ENCODE results near the gene ATP11C.
"Not testable (repeated sequence)": the region's sequence is repeated elsewhere in the genome, so short reads cannot be mapped to it uniquely, and the experiment has no call there.

ATP11C gene

GRCh38 chrX:139691843-139692505, 240.9 kb downstream of the ATP11C start:
- H3K36me3 ChIP-seq (ENCODE audit: control insufficient read depth, insufficient read depth, low read length) = no peaks in the 10 kb centered on the region
- H3K4me3 ChIP-seq (replicated peaks; ENCODE audit: low read depth, low read length) = peak overlapping the region; percentile 47
- H3K27me3 ChIP-seq (replicated peaks; ENCODE audit: control insufficient read depth, insufficient read depth, low read length) = no peaks in the 10 kb centered on the region; the same call in 1 of the 2 replicates
- TF ChIP-seq, protein P1, sequence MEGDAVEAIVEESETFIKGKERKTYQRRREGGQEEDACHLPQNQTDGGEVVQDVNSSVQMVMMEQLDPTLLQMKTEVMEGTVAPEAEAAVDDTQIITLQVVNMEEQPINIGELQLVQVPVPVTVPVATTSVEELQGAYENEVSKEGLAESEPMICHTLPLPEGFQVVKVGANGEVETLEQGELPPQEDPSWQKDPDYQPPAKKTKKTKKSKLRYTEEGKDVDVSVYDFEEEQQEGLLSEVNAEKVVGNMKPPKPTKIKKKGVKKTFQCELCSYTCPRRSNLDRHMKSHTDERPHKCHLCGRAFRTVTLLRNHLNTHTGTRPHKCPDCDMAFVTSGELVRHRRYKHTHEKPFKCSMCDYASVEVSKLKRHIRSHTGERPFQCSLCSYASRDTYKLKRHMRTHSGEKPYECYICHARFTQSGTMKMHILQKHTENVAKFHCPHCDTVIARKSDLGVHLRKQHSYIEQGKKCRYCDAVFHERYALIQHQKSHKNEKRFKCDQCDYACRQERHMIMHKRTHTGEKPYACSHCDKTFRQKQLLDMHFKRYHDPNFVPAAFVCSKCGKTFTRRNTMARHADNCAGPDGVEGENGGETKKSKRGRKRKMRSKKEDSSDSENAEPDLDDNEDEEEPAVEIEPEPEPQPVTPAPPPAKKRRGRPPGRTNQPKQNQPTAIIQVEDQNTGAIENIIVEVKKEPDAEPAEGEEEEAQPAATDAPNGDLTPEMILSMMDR (IDR thresholded peaks at IDR 0.05; ENCODE audit: insufficient read depth, low read length, poor library complexity, severe bottlenecking) = no peak
- peak; percentile 15 for DNase-seq (ENCODE audit: extremely low read depth, insufficient read length)

- no peak overlapping the region; the same call in 1 of the 2 replicates for H3K4me3 ChIP-seq (replicated peaks; ENCODE audit: low read depth, low read length)
- no peaks in the 10 kb centered on the region for H3K36me3 ChIP-seq (ENCODE audit: control insufficient read depth, insufficient read depth, low read length)
- TF ChIP-seq, protein P1 (IDR thresholded peaks at IDR 0.05; ENCODE audit: insufficient read depth, low read length, poor library complexity, severe bottlenecking) = no peak
- H3K27me3 ChIP-seq (replicated peaks; ENCODE audit: control insufficient read depth, insufficient read depth, low read length) = no peaks in the 10 kb centered on the region; the same call in 1 of the 2 replicates
- peak; percentile 5 for DNase-seq (ENCODE audit: extremely low read depth, insufficient read length)
Observed at GRCh38 chrX:139691493-139691842, 241.4 kb downstream of the ATP11C start.

DNA sequence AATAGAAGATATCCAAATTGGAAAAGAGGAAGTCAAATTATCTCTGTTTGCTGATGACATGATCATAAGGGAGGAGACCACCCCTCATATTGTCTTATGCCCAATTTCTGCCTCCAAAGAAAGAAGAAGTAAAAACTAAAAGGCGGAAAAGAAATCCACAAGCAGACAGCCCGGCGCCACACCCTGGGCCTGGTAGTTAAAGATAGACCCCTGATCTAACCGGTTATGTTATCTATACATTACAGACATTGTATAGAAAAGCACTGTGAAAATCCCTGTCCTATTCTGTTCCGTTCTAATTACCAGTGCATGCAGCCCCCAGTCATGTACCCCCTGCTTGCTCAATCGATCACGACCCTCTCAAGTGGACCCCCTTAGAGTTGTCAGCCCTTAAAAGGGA, 247.7 kb downstream of the ATP11C start:
- not testable (repeated sequence) for H3K27me3 ChIP-seq (replicated peaks; ENCODE audit: control insufficient read depth, insufficient read depth, low read length); DNase-seq (ENCODE audit: extremely low read depth, insufficient read length); H3K4me3 ChIP-seq (replicated peaks; ENCODE audit: low read depth, low read length); H3K36me3 ChIP-seq (ENCODE audit: control insufficient read depth, insufficient read depth, low read length)

DNA sequence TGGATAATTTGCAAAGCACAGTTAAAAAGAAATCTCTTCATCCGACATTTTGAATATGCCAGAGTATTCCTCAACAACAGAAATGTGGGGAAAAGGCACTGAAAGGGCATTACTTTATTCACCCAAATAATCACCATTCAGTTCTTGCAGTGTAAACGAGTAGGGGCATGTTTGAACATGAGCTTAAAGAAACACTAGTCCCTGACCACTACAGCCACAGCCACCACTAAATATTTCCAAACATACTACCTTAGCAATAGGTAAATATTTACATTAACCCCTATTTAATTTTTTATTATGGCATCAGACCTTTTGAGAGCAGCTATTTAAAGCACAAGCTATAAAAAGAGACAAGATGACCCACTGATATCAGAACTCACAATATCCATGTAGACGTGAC, 252.5 kb downstream of the ATP11C start:
- H3K36me3 ChIP-seq (ENCODE audit: control insufficient read depth, insufficient read depth, low read length) = no peaks in the 10 kb centered on the region
- no peaks in the 10 kb centered on the region for H3K27me3 ChIP-seq (replicated peaks; ENCODE audit: control insufficient read depth, insufficient read depth, low read length)
- TF ChIP-seq, protein P1 (IDR thresholded peaks at IDR 0.05; ENCODE audit: insufficient read depth, low read length, poor library complexity, severe bottlenecking) = no peak
- no peak overlapping the region for H3K4me3 ChIP-seq (replicated peaks; ENCODE audit: low read depth, low read length)
- DNase-seq (ENCODE audit: extremely low read depth, insufficient read length) = no peak

Measured in GM06990 (cell line).